GM18520 (cell line): Measurements from ENCODE around the gene LY6G6F.

Experiments used
- ATAC-seq: cut with Tn5 transposase; IDR thresholded peaks from one replicate; pipeline ENCODE4 v1.9.1; 2021; ENCODE audit not compliant: unreplicated experiment

LY6G6F gene

GRCh38 chr6:31737991-31738979 lies 31.6 kb downstream of the LY6G6F start:
- ATAC-seq, result no peak

DNA sequence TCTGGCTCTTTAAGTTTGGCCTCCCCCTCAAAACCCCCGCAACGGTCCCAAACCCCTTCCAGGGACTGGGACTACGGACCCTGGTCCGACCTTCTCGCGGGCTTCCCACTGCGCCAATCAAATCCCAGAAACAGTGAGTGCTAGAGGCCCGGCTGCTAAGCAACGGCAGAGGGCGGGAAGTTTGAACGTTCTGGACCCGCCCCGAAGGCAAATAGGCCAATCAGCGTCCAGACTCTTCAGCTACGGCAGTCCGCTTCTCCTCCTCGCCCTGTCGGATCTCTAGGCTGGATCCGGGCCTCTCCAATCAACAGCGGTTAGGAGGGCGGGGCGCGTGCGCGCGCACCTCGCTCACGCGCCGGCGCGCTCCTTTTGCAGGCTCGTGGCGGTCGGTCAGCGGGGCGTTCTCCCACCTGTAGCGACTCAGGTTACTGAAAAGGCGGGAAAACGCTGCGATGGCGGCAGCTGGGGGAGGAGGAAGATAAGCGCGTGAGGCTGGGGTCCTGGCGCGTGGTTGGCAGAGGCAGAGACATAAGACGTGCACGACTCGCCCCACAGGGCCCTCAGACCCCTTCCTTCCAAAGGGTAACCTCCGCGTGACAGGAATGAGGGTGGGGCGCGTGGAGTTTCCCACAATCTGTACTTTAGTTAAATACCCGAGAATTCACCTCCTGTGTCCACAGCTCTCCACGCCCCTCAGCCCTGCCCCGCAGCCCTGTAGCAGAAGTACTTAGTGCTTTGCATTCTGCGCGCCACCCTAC lies 33.2 kb downstream of the LY6G6F start, which contains the start of gene MSH5:
Gene MSH5 (plus strand): TSS at position 367 of the 758 bp plus-strand sequence. CDS start 462 bp downstream, outside the sequence.
- peak; percentile 78 for ATAC-seq

DNA sequence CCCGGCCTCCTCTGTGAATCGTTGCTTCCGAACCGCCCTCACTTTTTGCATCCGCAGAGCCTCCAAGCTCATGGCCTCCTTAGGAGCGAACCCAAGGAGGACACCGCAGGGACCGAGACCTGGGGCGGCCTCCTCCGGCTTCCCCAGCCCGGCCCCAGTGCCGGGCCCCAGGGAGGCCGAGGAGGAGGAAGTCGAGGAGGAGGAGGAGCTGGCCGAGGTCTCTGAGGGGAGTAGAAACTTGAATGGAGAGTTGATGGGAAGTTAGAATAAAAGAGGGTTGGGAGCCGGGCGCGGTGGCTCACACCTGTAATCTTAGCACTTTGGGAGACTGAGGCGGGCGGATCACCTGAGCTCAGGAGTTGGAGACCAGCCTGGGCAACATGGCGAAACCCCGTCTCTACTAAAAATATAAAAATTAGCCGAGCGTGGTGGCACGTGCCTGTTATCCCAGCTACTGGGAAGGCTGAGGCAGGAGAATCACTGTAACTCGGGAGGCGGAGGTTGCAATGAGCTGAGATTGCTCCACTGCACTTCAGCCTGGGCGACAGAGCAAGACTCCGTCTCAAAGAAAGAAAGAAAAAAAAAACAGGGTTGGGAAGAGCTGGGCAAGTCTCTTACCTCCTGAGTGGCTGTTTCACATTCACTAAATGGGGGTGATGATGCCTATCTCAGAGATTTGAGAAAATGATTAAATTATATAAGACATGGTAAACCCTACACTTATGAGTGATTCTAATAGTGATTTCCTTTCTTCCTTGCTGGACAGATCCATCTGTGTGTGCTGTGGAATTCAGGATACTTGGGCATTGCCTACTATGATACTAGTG lies 33.9 kb downstream of the LY6G6F start:
- ATAC-seq, result no peak

GRCh38 chr6:31741815-31742214 lies 35.1 kb downstream of the LY6G6F start:
- no peak for ATAC-seq

- no peak for ATAC-seq
Measured at GRCh38 chr6:31742894-31743293, 36.2 kb downstream of the LY6G6F start.

DNA sequence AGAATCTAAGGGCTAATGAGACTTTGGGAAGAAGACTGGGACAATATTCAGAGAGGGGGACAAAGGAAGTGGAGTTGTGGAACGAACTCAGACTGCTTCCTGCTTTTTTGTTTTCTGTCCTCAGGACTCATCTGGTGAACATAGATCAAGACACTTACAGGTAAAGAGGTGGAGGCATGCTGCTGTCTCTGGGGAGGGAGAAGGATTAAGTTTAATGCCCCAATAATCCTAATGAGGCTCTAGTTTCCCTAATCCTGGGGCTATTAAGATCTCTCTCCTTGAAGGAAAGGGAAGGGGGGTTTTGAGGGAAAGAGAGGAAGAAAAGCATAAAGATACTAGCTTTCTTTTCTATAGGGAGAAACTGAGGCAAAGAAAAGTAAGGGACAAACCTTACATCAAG lies 37.8 kb downstream of the LY6G6F start:
- no peak for ATAC-seq

DNA sequence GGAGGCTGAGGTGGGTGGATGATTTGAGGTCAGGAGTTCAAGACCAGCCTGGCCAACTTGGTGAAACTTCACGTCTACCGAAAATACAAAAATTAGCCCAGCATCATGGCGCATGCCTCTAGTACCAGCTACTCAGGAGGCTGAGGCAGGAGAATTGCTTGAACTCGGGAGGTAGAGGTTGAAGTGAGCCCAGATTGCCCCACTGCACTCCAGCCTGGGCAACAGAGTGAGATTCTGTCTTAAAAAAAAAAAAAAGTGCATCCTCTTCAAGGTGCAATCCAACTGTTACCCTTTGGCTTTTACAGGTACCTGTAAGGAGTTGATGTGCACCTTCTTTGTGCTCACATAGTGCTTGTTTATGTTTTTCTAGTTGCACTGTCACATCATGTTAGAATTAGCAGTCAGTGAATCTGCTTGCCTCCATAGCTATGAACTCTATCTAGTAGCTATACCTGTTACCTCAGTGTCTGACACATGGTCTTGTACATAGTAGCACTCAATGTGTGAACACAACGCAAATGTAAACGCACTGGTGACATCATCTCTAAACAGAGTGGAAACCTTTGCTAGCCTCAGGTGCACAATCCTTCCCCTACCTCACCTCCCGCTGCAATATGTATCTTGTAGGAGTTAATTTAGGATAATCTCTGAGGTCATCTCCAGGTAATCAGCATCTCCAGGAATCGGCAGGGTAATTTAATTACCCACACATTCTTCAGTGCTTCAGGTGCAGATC lies 42.8 kb downstream of the LY6G6F start:
- ATAC-seq, result no peak

GRCh38 chr6:31750411-31751022 lies 43.9 kb downstream of the LY6G6F start:
- no peak for ATAC-seq

- no peak for ATAC-seq
Measured at GRCh38 chr6:31752739-31753319, 46.2 kb downstream of the LY6G6F start.

DNA sequence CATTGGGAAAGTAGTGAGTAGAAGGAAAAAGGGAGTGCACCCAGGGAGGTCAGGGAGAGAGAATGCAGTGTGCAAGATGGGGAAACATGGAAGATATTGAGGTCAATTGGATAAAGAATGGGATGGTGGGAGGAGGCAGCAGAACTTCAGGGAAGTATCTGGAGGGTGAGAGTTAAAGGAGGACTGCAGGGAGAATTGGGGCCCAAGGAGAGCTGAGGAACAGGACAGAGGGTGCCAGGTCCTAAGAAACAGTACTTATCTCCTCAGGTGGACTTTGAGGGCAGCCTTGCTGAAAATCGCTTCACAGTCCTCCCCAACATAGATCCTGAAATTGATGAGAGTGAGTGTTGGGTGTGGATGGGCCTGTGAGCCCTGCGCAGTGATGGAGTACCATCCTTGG lies 51.6 kb downstream of the LY6G6F start:
- no peak for ATAC-seq
